Raji (cell line): Measurements from ENCODE around the gene RALY.
A peak's percentile ranks its signal among the peaks of the same experiment; 100 is the strongest.

Experiments used
- POLR2A ChIP-seq: IDR thresholded peaks from 2 replicates; pipeline ENCODE4 v1.6.1; 2011; ENCODE audit warnings: low read depth, low read length, control low read depth; ENCODE audit not compliant: insufficient read depth

Gene RALY

GRCh38 chr20:33993576-33994221, at the start of gene RALY:
TSS of gene RALY (plus strand) at chr20:33993911. CDS start at chr20:34072075, 78,164 bp downstream.
- peak; percentile 94 for TF ChIP-seq POLR2A

GRCh38 chr20:33944914-33945313, 48.8 kb upstream of the RALY start:
- TF ChIP-seq POLR2A = no peak

GRCh38 chr20:33945391-33946081, 48.2 kb upstream of the RALY start:
- no peak for TF ChIP-seq POLR2A

- no peak for TF ChIP-seq POLR2A
These were observed 45.9 kb upstream of the RALY start for GRCh38 chr20:33947709-33948295.

GRCh38 chr20:33948480-33948879, 45.2 kb upstream of the RALY start:
- no peak for TF ChIP-seq POLR2A

GRCh38 chr20:33951171-33951570, 42.5 kb upstream of the RALY start:
- no peak for TF ChIP-seq POLR2A

- no peak for TF ChIP-seq POLR2A
These were observed 39.2 kb upstream of the RALY start for GRCh38 chr20:33954504-33954903.

GRCh38 chr20:33963751-33964150, 30.0 kb upstream of the RALY start:
- no peak for TF ChIP-seq POLR2A

GRCh38 chr20:33964441-33964840, 29.3 kb upstream of the RALY start:
- TF ChIP-seq POLR2A = no peak

- no peak for TF ChIP-seq POLR2A
These were observed 26.6 kb upstream of the RALY start for GRCh38 chr20:33967126-33967525.

GRCh38 chr20:33969563-33969962, 24.1 kb upstream of the RALY start:
- TF ChIP-seq POLR2A = no peak

- TF ChIP-seq POLR2A = no peak
These were observed 23.5 kb upstream of the RALY start for GRCh38 chr20:33970229-33970628.

GRCh38 chr20:33971147-33971975, 22.4 kb upstream of the RALY start:
- no peak for TF ChIP-seq POLR2A

- TF ChIP-seq POLR2A = no peak
These were observed 16.8 kb upstream of the RALY start for GRCh38 chr20:33976959-33977358.

- no peak for TF ChIP-seq POLR2A
These were observed 16.2 kb upstream of the RALY start for GRCh38 chr20:33977535-33977934.
